ENCODE measurements around the gene CNOT2.

Gene CNOT2

GRCh38 chr12:70278945-70279344 is 35.7 kb downstream of the CNOT2 start:
- H4K20me1 ChIP-seq (ENCODE audit: low read depth, low read length): peaks cover 52% of the 10 kb centered on the region
- no peak overlapping the region for H2AFZ ChIP-seq (ENCODE audit: low read depth, low read length, severe bottlenecking)
- H3K4me3 ChIP-seq (ENCODE audit: insufficient read depth, low read length, poor library complexity, severe bottlenecking): no peak overlapping the region
- peaks cover 10% of the 10 kb centered on the region for H3F3A ChIP-seq (ENCODE audit: insufficient read depth)
- no peak for TF ChIP-seq EZH2phosphoT487 (conservative IDR thresholded peaks at IDR 0.05; ENCODE audit: low read length)
- TF ChIP-seq, protein P1, sequence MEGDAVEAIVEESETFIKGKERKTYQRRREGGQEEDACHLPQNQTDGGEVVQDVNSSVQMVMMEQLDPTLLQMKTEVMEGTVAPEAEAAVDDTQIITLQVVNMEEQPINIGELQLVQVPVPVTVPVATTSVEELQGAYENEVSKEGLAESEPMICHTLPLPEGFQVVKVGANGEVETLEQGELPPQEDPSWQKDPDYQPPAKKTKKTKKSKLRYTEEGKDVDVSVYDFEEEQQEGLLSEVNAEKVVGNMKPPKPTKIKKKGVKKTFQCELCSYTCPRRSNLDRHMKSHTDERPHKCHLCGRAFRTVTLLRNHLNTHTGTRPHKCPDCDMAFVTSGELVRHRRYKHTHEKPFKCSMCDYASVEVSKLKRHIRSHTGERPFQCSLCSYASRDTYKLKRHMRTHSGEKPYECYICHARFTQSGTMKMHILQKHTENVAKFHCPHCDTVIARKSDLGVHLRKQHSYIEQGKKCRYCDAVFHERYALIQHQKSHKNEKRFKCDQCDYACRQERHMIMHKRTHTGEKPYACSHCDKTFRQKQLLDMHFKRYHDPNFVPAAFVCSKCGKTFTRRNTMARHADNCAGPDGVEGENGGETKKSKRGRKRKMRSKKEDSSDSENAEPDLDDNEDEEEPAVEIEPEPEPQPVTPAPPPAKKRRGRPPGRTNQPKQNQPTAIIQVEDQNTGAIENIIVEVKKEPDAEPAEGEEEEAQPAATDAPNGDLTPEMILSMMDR (IDR thresholded peaks at IDR 0.05; ENCODE audit: insufficient read depth, low read length, poor library complexity, severe bottlenecking): no peak
- H3K27me3 ChIP-seq (ENCODE audit: low read length): no peaks in the 10 kb centered on the region
- H3K9me3 ChIP-seq (ENCODE audit: insufficient read depth, low read length): no peaks in the 10 kb centered on the region
- no peak overlapping the region for H3K27ac ChIP-seq (ENCODE audit: low read depth, low read length)
- no peak overlapping the region for H3K4me2 ChIP-seq (ENCODE audit: low read depth, low read length, poor library complexity, severe bottlenecking)
- peaks cover 30% of the 10 kb centered on the region; the same call in 1 of the 2 replicates for H3K36me3 ChIP-seq (ENCODE audit: low read length)
- no peaks in the 10 kb centered on the region for H3K9me2 ChIP-seq (replicated peaks; ENCODE audit: insufficient read depth, low read length)
- peaks cover 89% of the 10 kb centered on the region for H3K79me2 ChIP-seq (ENCODE audit: insufficient read depth, low read length)
- H3K9ac ChIP-seq (ENCODE audit: low read length): no peak overlapping the region

DNA sequence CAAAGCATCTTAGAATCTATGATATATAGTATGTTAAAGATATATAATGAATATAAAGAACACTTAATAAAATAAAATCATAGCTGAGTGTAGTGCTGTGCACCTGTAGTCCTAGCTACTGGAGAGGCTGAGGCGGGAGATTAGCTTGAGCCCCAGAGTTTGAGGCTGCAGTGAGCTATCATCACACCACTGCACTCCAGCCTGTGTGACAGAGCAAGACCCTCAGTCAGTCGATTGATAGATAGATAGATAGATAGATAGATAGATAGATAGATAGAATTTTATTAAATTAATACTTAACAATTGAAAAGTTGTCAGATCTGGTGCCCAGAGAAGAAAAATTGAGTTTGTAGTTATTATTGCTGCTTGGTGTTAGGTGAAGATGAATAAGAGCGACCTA is 40.0 kb downstream of the CNOT2 start:
- Histone ChIP-seq H3K9me2 (replicated peaks; ENCODE audit: insufficient read depth, low read length) (no peaks in the 10 kb centered on the region), H3K4me2 (ENCODE audit: low read depth, low read length, poor library complexity, severe bottlenecking) (no peak overlapping the region), H4K20me1 (ENCODE audit: low read depth, low read length) (peaks cover 19% of the 10 kb centered on the region), H3K4me3 (ENCODE audit: insufficient read depth, low read length, poor library complexity, severe bottlenecking) (no peak overlapping the region), H3K9me3 (ENCODE audit: insufficient read depth, low read length) (no peaks in the 10 kb centered on the region), H3K27me3 (ENCODE audit: low read length) (no peaks in the 10 kb centered on the region), H3K9ac (ENCODE audit: low read length) (no peak overlapping the region), H3K79me2 (ENCODE audit: insufficient read depth, low read length) (peaks cover 85% of the 10 kb centered on the region), H3K36me3 (ENCODE audit: low read length) (peaks cover 53% of the 10 kb centered on the region; the same call in 1 of the 2 replicates), H3F3A (ENCODE audit: insufficient read depth) (peaks cover 19% of the 10 kb centered on the region; the same call in 1 of the 2 replicates), H2AFZ (ENCODE audit: low read depth, low read length, severe bottlenecking) (no peak overlapping the region), H3K27ac (ENCODE audit: low read depth, low read length) (no peak overlapping the region)
- no peak for TF ChIP-seq EZH2phosphoT487 (conservative IDR thresholded peaks at IDR 0.05; ENCODE audit: low read length)
- TF ChIP-seq, protein P1 (IDR thresholded peaks at IDR 0.05; ENCODE audit: insufficient read depth, low read length, poor library complexity, severe bottlenecking): no peak

GRCh38 chr12:70288817-70289216 is 45.6 kb downstream of the CNOT2 start:
- peaks cover 14% of the 10 kb centered on the region; the same call in 1 of the 2 replicates for H3F3A ChIP-seq (ENCODE audit: insufficient read depth)
- no peak overlapping the region for H3K27ac ChIP-seq (ENCODE audit: low read depth, low read length)
- no peak overlapping the region for H3K9ac ChIP-seq (ENCODE audit: low read length)
- TF ChIP-seq, protein P1 (IDR thresholded peaks at IDR 0.05; ENCODE audit: insufficient read depth, low read length, poor library complexity, severe bottlenecking): no peak
- TF ChIP-seq EZH2phosphoT487 (conservative IDR thresholded peaks at IDR 0.05; ENCODE audit: low read length): no peak
- H2AFZ ChIP-seq (ENCODE audit: low read depth, low read length, severe bottlenecking): no peak overlapping the region
- H3K9me3 ChIP-seq (ENCODE audit: insufficient read depth, low read length): no peaks in the 10 kb centered on the region
- H3K79me2 ChIP-seq (ENCODE audit: insufficient read depth, low read length): peaks cover 90% of the 10 kb centered on the region
- no peaks in the 10 kb centered on the region for H3K27me3 ChIP-seq (ENCODE audit: low read length)
- no peak overlapping the region for H3K4me3 ChIP-seq (ENCODE audit: insufficient read depth, low read length, poor library complexity, severe bottlenecking)
- no peak overlapping the region for H3K4me2 ChIP-seq (ENCODE audit: low read depth, low read length, poor library complexity, severe bottlenecking)
- peaks cover 27% of the 10 kb centered on the region for H4K20me1 ChIP-seq (ENCODE audit: low read depth, low read length)
- H3K9me2 ChIP-seq (replicated peaks; ENCODE audit: insufficient read depth, low read length): no peaks in the 10 kb centered on the region
- peaks cover 38% of the 10 kb centered on the region; the same call in 1 of the 2 replicates for H3K36me3 ChIP-seq (ENCODE audit: low read length)

Measured in SU-DHL-6 (cell line).